Adrenal gland (tissue), 5 donors: ENCODE data around the gene ARHGEF4.

Source experiments
- POLR2A ChIP-seq, 2 donors: fragments of 450-650 bp; IDR thresholded peaks; one replicate each; pipeline ENCODE4 v1.6.1; 2017; ENCODE audit warnings: antibody characterized with exemption in 2 of 2, mild to moderate bottlenecking in 2 of 2, moderate library complexity in 1 of 2
- TF ChIP-seq, protein P1 (sequence below), 6 experiments: fragments of 450-650 bp in 4 of 6; fragments of 200-600 bp in 2 of 6; sonication (generic) in 1 of 6; IDR thresholded peaks; 1 replicate in 5 of 6; 2 replicates in 1 of 6; pipeline versions ENCODE4 v1.5.1 to v1.8.0; 2016 to 2021; ENCODE audit warnings: antibody characterized with exemption in 6 of 6, mild to moderate bottlenecking in 2 of 6, moderate library complexity in 1 of 6
- donor health status: DM: no; HTN: no; CAD: no.

GRCh38 chr2:131039908-131040660 lies 203.4 kb downstream of the ARHGEF4 start:
- TF ChIP-seq, protein P1, sequence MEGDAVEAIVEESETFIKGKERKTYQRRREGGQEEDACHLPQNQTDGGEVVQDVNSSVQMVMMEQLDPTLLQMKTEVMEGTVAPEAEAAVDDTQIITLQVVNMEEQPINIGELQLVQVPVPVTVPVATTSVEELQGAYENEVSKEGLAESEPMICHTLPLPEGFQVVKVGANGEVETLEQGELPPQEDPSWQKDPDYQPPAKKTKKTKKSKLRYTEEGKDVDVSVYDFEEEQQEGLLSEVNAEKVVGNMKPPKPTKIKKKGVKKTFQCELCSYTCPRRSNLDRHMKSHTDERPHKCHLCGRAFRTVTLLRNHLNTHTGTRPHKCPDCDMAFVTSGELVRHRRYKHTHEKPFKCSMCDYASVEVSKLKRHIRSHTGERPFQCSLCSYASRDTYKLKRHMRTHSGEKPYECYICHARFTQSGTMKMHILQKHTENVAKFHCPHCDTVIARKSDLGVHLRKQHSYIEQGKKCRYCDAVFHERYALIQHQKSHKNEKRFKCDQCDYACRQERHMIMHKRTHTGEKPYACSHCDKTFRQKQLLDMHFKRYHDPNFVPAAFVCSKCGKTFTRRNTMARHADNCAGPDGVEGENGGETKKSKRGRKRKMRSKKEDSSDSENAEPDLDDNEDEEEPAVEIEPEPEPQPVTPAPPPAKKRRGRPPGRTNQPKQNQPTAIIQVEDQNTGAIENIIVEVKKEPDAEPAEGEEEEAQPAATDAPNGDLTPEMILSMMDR (IDR thresholded peaks at IDR 0.05), result no peak
- TF ChIP-seq POLR2A (IDR thresholded peaks at IDR 0.05), result no peak
